Glutamatergic neuron (in vitro differentiated cells): ENCODE data around the gene SLC25A51. TPM values are rescaled to one million over a fixed set of nuclear protein-coding genes. Genes with fewer than 3 reads are reported as not detected.
A peak's percentile ranks its signal among the peaks of the same experiment; 100 is the strongest.

Experiments used
- DNase-seq: peaks from one replicate; pipeline ENCODE4 v3.0.0; 2022
- H3K27ac Mint-ChIP-seq: one replicate; pipeline ENCODE4 v1.8.0; 2020; ENCODE audit warnings: mild to moderate bottlenecking, mixed read lengths, inconsistent platforms; ENCODE audit not compliant: unreplicated experiment
- H3K27me3 Mint-ChIP-seq: one replicate; pipeline ENCODE4 v1.8.0; 2020; ENCODE audit warnings: mild to moderate bottlenecking, moderate library complexity, mixed read lengths, inconsistent platforms; ENCODE audit not compliant: unreplicated experiment
- H3K36me3 Mint-ChIP-seq: one replicate; pipeline ENCODE4 v1.8.0; 2020; ENCODE audit warnings: mild to moderate bottlenecking, mixed read lengths, inconsistent platforms; ENCODE audit not compliant: unreplicated experiment
- H3K4me1 Mint-ChIP-seq: one replicate; pipeline ENCODE4 v1.8.0; 2020; ENCODE audit warnings: mild to moderate bottlenecking, low read depth, mixed read lengths, inconsistent platforms; ENCODE audit not compliant: unreplicated experiment
- H3K4me3 Mint-ChIP-seq: one replicate; pipeline ENCODE4 v1.8.0; 2020; ENCODE audit warnings: mild to moderate bottlenecking, mixed read lengths, inconsistent platforms; ENCODE audit not compliant: unreplicated experiment
- H3K9me3 Mint-ChIP-seq: one replicate; pipeline ENCODE4 v1.8.0; 2020; ENCODE audit warnings: mild to moderate bottlenecking, moderate library complexity, mixed read lengths, inconsistent platforms; ENCODE audit not compliant: unreplicated experiment
- total RNA-seq: library from RNA; stranded (reverse); fragmentation: NEBNext Ultra II Directional; extraction: Animal tissue kit (Norgen Biotek cat#: 25700); gene quantifications from one replicate; pipeline ENCODE4 v1.2.1, GENCODE V29; 2021; ENCODE audit not compliant: unreplicated experiment
- TF ChIP-seq, protein P1 (sequence below): fragments of 200-600 bp; sonication (generic); IDR thresholded peaks from one replicate; pipeline ENCODE4 v1.5.0; 2021; ENCODE audit not compliant: partially characterized antibody, unreplicated experiment

The SLC25A51 gene
- total RNA-seq, 1 donor from 2014 or later, result 48.6 TPM

DNA sequence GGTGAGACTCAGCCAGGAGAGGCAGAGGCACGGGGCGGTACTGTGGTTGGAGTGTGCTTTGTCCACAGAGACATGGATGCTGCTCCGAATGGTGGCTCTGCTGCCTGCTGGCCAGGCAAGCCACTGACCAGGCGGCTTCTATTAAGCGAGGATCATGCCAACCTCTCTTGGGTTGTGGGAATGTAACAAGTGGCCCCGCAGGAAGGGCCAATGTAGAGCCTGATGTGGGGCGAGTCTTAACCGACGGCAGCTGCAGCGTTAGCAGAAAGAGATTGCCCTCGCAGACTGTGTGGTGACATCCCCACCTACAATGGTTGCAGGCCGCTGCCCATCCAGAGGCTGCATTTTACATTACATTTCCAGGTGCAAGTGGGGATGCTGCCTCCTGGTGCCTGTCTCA lies 46.6 kb upstream of the SLC25A51 start:
- H3K36me3 Mint-ChIP-seq, result peaks cover 26% of the 10 kb centered on the region
- peaks cover 8% of the 10 kb centered on the region for H3K27me3 Mint-ChIP-seq
- no peak overlapping the region for H3K4me3 Mint-ChIP-seq
- DNase-seq, result no peak
- peaks cover 20% of the 10 kb centered on the region for H3K4me1 Mint-ChIP-seq
- TF ChIP-seq, protein P1, sequence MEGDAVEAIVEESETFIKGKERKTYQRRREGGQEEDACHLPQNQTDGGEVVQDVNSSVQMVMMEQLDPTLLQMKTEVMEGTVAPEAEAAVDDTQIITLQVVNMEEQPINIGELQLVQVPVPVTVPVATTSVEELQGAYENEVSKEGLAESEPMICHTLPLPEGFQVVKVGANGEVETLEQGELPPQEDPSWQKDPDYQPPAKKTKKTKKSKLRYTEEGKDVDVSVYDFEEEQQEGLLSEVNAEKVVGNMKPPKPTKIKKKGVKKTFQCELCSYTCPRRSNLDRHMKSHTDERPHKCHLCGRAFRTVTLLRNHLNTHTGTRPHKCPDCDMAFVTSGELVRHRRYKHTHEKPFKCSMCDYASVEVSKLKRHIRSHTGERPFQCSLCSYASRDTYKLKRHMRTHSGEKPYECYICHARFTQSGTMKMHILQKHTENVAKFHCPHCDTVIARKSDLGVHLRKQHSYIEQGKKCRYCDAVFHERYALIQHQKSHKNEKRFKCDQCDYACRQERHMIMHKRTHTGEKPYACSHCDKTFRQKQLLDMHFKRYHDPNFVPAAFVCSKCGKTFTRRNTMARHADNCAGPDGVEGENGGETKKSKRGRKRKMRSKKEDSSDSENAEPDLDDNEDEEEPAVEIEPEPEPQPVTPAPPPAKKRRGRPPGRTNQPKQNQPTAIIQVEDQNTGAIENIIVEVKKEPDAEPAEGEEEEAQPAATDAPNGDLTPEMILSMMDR, result no peak
- H3K9me3 Mint-ChIP-seq, result peaks cover 7% of the 10 kb centered on the region
- peak overlapping the region; percentile 17 for H3K27ac Mint-ChIP-seq

DNA sequence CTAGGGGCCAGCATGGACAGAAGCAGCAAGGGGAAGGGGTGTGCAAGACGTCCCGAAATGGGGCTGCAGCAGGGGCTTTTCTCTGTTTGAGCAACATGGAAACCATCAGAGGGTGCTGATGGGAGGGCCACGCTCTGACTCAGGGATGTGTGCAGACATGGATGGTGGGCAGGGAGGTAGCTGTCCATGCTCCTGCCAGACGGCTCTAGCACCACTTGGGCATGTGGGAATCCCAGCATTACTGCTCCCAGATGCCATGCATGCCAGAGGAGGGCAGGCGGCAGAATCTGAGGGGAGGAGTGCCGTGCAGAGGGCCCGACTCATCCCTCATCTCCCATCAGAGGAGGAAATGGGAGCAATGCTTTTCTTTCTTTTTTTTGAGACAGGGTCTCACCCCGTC lies 45.6 kb upstream of the SLC25A51 start:
- Mint-ChIP-seq H3K36me3 (peaks cover 26% of the 10 kb centered on the region), H3K27me3 (peaks cover 8% of the 10 kb centered on the region), H3K9me3 (peaks cover 7% of the 10 kb centered on the region), H3K27ac (no peak overlapping the region), H3K4me3 (no peak overlapping the region), H3K4me1 (peaks cover 20% of the 10 kb centered on the region)
- TF ChIP-seq, protein P1, result no peak
- no peak for DNase-seq

DNA sequence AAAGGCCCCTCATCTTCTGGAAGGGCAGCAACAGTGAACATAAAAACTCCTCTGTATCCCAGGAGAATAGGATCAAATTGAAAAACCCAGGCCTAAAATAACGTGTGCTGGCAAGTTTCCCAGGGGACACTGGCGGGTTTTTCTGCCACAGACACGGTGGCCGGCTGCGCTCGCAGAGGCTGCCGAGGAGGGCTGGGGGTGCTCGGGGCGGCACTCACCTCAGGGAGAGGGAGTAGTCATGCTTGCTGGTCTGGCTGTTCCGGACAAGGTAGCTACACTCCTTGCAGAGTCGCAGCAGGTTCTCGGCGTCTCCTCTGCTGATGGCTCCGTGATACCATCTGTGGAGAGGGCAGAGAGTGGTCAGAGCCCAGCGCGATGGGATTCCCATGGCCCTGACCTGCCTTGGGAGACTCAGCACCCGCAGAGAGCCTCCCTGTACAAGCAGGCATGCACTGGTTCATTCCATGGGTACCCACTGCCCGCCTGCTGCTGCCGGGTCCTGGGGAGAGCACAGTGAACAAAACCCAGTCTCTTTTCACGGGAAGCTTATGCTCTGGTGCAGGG lies 44.6 kb upstream of the SLC25A51 start:
- no peak for DNase-seq
- TF ChIP-seq, protein P1, result no peak
- H3K4me3 Mint-ChIP-seq, result no peak overlapping the region
- H3K27me3 Mint-ChIP-seq, result peaks cover 12% of the 10 kb centered on the region
- H3K9me3 Mint-ChIP-seq, result peaks cover 9% of the 10 kb centered on the region
- peaks cover 24% of the 10 kb centered on the region for H3K36me3 Mint-ChIP-seq
- no peak overlapping the region for H3K27ac Mint-ChIP-seq
- H3K4me1 Mint-ChIP-seq, result peaks cover 20% of the 10 kb centered on the region

GRCh38 chr9:37947977-37948376 lies 44.0 kb upstream of the SLC25A51 start:
- Mint-ChIP-seq H3K27me3 (peaks cover 12% of the 10 kb centered on the region), H3K9me3 (peaks cover 9% of the 10 kb centered on the region), H3K4me1 (peaks cover 22% of the 10 kb centered on the region), H3K27ac (no peak overlapping the region), H3K4me3 (no peak overlapping the region), H3K36me3 (peaks cover 19% of the 10 kb centered on the region)
- no peak for DNase-seq
- TF ChIP-seq, protein P1, result no peak

DNA sequence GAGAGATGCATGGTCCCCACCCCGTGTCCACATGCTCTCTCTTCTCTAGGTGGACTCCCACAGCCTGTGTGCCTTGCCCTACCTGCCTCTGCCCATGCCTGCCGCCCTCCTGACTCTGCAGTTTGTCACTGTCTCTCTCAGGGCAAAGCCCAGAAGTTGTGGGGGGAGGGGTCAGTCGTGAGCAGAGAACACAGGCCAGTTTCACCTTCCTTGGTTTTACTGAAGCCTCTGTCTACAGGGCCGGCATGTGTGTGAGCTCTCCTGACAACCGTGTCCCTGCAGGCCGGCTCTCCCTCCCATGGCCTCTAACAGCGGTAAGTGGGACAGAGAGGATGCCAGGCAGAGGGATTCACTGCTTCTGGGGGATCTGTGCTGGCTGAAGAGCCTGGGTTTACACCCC lies 43.5 kb upstream of the SLC25A51 start:
- H3K27me3 Mint-ChIP-seq, result peaks cover 12% of the 10 kb centered on the region
- no peak overlapping the region for H3K27ac Mint-ChIP-seq
- H3K9me3 Mint-ChIP-seq, result peaks cover 9% of the 10 kb centered on the region
- peaks cover 15% of the 10 kb centered on the region for H3K36me3 Mint-ChIP-seq
- peaks cover 25% of the 10 kb centered on the region for H3K4me1 Mint-ChIP-seq
- no peak for DNase-seq
- TF ChIP-seq, protein P1, result no peak
- H3K4me3 Mint-ChIP-seq, result no peak overlapping the region
